Esophagus squamous epithelium (tissue), 4 donors: Measurements from ENCODE around the gene SGK2.

Experiments used
- POLR2A ChIP-seq, 4 donors: fragments of 450-650 bp; IDR thresholded peaks; one replicate each; pipeline ENCODE4 v1.6.1; 2017; ENCODE audit warnings: antibody characterized with exemption in 4 of 4, mild to moderate bottlenecking in 4 of 4, moderate library complexity in 3 of 4
- TF ChIP-seq, protein P1 (sequence below), 6 experiments: fragments of 450-650 bp in 4 of 6; fragments of 200-600 bp in 2 of 6; sonication (generic) in 2 of 6; IDR thresholded peaks; one replicate each; pipeline ENCODE4 v1.5.1; 2016 to 2019; ENCODE audit warnings: antibody characterized with exemption in 6 of 6, mild to moderate bottlenecking in 4 of 6, moderate library complexity in 4 of 6

GRCh38 chr20:43530321-43531090 lies 28.3 kb upstream of the SGK2 start:
- TF ChIP-seq, protein P1, sequence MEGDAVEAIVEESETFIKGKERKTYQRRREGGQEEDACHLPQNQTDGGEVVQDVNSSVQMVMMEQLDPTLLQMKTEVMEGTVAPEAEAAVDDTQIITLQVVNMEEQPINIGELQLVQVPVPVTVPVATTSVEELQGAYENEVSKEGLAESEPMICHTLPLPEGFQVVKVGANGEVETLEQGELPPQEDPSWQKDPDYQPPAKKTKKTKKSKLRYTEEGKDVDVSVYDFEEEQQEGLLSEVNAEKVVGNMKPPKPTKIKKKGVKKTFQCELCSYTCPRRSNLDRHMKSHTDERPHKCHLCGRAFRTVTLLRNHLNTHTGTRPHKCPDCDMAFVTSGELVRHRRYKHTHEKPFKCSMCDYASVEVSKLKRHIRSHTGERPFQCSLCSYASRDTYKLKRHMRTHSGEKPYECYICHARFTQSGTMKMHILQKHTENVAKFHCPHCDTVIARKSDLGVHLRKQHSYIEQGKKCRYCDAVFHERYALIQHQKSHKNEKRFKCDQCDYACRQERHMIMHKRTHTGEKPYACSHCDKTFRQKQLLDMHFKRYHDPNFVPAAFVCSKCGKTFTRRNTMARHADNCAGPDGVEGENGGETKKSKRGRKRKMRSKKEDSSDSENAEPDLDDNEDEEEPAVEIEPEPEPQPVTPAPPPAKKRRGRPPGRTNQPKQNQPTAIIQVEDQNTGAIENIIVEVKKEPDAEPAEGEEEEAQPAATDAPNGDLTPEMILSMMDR (IDR thresholded peaks at IDR 0.05), result no peak
- TF ChIP-seq POLR2A (IDR thresholded peaks at IDR 0.05), result no peak
